Stimulated activated CD8-positive, alpha-beta memory T cell treated with anti-CD3 and anti-CD28 coated beads, Interleukin-15, amount 100 ng/mL, for 24 hours (primary cell): ENCODE data around the gene TRAF4.
"Not testable (repeated sequence)": the region's sequence is repeated elsewhere in the genome, so short reads cannot be mapped to it uniquely, and the experiment has no call there.

Experiments used
- DNase-seq: peaks from one replicate; pipeline ENCODE4 v3.0.0-alpha.2; 2020; ENCODE audit warnings: low read depth

Gene TRAF4

DNA sequence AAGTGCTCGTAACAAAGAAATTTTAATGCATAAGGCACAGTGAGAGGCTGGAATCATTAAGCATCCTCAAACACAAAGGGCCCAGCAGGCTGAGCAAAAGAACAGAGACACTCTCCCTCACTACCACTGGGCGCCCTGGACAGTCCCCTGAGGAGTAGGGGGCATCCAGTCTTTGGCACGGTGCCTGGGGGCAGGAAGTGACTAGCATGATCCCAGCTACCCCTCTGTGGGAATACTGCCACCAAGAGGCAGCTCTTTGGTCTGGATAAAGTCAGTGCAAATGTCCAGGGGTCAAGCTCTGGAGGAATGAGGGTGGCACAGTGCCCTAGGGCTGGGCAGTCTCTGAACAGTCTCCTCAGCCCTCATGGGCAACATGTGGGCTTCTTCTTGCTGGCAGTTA lies 29.5 kb upstream of the TRAF4 start:
- DNase-seq: no peak

DNA sequence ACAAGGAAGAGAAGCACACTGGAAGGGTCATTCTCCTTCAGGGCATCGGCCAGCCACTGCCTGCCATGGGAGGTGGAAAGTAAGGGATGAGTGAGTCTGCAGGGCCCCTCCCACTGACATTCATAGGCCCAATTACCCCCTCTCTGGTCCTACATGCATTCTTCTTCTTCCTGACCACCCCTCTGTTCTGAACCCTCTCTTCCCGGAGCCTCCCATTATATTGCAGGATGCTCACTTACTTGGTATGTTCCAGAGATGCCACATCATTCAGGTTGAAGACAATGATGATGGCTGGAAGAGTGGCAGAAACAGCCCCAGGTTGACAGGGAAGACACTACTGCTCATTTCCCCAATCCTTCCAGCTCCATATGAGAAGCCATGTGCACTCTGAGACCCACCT lies 28.6 kb upstream of the TRAF4 start:
- DNase-seq: no peak

DNA sequence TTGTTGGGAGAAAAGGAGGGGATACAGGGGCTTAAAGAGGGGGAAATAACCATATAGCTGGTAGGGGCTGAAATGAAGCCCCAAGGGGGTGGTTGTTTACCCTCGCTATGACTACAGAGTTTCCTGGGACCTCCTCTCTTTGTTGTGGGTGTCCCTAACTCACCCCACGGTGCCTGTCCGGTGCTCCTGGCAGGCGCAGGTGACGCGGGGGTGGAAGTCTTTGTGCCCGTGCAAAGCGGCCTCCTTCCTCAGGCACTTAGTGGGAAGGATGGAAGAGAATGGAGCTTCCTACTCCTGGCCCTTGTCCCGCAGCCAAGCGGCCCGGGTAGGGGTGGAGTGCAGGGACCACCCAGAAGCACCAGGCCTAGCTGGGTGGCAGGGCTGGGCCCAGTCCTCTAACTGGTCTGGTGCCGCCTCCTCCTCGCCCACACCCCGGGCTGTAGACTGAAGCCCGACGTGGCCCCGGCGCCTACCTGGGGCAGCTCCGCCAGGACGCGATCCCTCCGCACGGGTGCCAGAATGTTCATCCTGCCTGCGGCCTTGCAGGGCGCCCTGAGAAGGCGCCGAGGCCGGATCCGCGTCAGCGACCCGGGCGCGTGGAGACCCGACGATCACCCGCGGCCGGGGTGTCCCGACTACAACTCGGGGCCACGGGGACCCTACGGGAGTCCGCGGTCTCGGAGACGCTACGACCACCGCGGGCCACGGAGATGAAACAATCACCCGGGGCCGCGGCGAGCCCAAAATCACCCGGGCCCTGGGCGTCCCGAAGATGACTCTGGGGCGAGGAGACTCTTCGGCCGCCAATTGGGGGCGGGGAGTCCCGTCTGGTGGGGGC lies 26.9 kb upstream of the TRAF4 start:
- no peak for DNase-seq

DNA sequence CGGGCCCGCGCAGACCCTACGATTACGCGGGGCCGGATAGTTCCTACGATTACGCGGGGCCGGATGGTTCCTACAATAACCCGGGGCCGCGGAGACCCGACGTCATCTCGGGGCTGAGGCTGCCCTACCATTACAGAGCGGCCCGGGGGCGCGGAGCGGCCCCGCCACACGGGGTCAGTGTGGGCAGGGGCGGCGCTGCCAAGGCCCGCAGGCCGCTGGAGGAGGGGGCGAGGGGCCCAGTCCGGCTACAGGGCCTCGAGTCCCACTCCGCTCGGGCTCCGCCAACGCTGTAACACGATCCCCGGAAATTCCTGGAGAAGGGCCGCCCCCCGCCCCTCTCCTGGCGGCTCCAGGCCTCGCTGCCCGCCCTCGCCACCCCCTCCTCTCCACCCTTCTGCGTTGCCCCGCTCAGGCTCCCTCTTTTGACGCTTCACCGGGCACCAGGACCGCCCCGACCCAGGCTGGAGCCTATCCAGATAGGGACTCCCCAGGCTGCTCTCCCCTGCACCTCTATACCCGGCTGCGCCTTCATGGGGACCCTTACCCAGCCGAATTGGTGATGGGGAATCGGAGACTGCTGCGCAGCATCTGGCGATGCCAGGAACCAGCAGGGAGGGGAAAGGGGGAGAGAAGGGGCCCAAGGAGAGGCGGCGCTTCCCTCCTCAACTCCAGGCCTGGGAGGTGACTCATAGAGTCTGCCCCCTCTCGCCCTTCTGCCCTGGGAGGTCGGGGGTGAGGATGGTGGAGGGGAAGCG lies 26.1 kb upstream of the TRAF4 start, which contains the start of gene RAB34:
Gene RAB34 (minus strand): TSS at position 291 of the 755 bp plus-strand sequence. CDS start 602 bp downstream, outside the sequence.
- no peak for DNase-seq

DNA sequence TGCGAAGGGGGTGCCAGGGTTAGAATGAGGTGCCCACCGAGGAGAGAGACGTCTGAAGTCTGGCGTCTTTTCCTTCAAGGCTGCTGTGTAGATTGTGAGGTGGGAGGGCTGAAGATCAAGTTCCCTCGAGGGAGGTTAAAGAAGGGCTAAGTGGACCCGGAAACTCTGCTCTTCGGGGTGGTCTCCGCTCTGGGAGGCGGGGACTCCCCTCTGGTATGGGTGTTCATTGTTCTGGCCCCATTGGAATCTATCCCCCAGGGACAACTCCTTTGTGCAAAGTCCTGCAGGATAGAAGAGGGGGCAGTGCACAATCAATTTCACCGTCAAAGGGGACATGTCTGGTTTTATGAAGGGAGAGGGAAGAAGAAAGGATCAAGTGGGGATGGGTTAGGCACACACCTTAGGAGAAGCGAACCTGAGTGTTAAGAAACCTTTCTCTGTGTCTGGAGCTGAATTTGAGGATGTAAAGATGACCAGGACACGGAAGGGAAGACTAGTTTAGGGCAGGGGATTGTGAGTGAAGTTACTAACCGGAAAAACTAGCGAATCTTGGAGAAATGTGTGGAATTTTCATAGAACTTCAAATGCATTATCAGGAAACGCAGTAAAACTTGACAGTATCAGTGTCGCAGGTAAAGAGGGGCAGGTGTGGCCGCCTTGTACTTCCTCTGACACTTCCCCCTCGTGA lies 25.3 kb upstream of the TRAF4 start:
- no peak for DNase-seq

DNA sequence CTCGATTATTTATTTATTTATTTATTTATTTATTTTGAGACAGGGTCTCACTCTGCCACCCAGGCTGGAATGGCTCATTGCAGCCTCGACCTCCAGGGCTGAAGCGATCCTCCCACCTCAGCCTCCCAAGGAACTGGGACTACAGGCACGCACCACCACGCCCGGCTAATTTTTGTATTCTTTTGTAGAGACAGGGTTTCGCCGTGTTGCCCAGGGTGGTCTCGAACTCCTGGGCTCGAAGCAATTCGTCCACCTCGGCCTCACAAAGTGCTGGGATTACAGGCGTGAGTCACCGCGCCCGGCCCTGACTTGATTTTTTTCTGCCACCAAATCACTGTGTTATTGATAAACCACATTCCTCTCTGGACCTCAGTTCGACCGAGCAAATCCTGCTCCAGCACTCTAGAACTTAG lies 24.8 kb upstream of the TRAF4 start:
- no peak for DNase-seq

DNA sequence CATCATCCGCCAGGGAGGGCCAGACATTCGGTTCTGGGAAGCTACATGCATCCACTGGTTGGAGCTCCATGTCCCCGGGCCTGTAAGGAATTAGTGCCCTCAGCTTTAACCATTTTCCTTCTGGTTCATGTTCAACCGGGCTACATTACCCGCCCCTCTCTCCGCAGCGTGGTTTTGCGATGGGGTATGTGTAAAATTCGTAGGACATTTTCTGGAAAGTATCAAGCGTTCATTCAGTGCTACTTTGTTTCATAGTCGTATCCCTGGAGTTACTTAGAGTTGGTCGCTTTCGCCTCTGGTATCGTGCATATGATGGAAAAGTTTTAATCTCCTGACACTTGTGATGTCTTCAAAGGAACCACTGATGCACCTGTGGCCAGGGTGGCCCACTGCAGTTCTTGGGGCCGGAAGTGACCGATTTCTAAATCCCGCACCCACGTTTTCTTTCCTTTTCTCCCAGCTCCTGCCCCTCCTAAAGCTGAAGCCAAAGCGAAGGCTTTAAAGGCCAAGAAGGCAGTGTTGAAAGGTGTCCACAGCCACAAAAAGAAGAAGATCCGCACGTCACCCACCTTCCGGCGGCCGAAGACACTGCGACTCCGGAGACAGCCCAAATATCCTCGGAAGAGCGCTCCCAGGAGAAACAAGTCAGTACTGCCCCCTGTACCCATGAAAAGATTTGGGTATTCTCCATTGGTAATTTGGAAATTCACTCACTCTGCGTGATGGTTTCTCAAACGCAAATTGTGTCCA lies 23.4 kb upstream of the TRAF4 start:
- no peak for DNase-seq

DNA sequence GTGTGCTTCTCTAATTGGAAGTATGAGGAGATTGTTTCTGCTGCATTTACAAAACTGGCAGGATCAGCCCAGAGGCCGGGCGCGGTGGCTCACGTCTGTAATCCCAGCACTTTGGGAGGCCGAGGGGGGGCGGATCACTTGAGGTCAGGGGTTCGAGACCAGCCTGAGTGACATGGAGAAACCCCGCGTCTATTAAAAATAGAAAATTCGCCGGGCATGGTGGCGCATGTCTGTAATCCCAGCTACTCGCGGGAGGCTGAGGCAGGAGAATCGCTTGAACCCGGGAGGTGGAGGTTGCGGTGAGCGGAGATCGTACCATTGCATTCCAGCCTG lies 22.8 kb upstream of the TRAF4 start:
- DNase-seq: not testable (repeated sequence)

DNA sequence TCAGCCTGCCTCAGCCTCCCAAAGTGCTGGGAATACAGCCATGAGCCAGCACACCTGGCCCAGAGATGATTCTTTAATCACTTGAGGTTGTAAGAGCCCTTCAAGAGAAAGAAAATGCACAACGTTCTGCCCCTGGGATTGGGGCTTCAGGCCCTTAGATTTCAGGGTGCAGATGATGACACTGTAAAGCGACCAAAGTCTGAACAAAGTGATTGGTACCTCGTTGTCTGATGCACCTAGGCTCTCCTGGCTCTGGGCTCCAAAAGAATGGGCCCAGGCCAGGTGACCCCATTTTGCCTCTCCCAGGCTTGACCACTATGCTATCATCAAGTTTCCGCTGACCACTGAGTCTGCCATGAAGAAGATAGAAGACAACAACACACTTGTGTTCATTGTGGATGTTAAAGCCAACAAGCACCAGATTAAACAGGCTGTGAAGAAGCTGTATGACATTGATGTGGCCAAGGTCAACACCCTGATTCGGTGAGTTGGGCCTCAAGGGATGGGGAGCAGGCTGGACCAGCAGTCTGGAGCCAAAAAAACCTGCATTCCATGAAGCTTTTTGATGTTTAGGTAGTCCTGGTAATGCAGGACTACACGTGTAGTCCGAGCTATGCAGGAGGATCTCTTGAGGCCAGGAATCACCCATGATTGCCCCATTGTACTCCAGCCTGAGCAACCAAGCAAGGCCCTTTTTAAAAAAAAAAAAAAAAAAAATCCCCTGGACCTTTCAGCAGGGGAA lies 21.2 kb upstream of the TRAF4 start:
- DNase-seq: no peak

DNA sequence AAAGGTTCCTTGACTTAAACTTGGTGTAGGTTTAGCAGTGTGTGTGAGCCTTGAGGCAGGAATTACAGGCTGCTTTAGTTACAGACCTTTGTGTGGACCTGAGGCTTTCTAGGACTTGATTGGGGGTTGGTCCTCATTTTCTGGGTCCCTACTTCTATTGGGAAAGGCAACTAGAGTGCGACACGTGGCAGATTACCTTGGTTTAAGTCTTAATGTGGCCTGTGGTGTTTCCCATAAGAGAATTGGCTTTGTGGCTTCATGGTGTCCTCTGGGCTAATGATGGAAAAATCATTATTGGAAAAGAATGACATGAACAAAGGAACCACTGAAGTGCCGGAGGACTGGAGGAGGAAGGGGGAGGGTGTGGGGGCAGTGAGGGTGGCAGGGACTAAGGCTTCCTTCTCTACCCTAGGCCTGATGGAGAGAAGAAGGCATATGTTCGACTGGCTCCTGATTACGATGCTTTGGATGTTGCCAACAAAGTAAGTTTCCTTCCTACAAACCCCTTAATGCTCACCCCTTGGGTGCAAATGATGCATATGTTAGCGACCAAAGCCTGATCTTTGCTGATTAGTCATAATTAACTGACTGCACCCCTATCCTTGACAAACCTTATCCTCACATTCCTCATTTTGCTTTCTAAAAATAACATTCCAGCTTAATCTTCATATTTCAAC lies 20.5 kb upstream of the TRAF4 start:
- DNase-seq: no peak

DNA sequence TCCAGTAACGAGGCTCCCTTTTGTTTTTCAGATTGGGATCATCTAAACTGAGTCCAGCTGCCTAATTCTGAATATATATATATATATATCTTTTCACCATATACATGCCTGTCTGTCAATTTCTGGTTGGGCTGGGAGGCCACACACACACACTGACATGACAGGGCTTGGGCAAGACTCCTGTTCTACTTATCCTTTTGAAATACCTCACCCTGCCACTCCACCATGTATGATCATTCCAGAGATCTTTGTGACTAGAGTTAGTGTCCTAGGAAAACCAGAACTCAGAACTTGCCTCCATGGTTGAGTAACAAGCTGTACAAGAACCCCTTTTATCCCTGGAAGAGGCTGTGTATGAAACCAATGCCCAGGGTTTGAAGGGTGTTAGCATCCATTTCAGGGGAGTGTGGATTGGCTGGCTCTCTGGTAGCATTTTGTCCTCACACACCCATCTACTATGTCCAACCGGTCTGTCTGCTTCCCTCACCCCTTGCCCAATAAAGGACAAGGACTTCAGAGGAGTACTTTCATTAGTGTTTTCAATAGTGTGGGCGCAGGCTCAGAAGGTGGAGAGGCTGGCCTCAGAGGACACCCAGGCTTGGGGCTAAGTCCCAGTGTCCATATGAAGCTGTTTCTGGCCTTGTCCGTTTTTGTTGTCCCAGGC lies 19.8 kb upstream of the TRAF4 start:
- not testable (repeated sequence) for DNase-seq

DNA sequence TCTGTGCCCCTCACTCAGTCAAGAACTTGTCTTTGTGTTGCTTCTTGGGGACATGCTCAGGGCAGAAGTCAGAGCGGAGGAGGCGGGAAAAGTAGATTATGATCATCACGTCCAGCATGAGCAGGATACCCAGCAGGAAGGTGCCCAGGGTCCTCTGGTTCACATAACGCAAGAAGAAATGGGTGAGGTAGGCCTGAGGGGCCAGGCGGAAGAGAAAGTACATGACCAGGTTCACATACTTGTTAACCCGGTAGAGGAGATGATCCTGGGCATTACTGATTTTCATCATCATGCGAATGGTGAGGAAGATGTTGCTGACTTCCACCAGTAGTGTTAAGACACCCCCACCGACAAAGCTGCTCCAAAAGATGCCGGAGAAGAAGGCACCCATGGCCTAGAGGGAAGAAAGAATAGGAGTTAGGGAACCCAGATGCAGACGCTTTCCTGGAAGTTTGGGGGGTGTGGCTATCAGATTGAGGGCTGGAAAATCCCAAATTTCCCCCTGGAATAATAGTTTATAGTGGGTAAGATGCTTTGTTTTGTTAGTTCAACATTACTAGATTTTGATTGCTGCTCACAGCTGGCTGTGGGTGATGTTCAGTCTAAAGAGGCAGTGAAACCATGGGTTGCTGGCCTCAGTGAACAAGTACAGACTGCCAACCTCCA lies 19.2 kb upstream of the TRAF4 start:
- no peak for DNase-seq

DNA sequence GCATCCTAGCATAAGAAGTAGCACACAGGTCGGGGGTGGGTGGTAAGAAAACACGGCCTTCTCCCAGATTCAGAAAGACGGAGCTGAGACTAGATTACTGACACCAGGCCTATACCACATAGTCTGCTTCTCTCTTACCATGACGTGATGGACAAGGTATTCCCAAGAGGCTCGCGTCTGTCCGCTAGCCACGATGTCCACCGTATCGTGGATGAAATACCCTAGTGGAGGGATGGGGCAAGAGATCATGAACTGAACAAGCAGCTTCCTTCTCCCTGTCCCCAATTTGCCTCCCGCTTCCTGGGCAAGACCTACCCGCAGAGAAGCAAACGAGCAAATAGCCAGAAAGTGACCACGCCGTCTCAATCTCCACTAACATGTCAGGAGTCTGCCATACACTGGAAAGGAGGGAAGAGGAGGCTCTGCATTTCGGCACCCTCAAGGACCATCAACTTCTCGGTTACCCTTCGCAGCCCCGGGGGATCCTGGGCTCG lies 18.6 kb upstream of the TRAF4 start:
- DNase-seq: no peak

DNA sequence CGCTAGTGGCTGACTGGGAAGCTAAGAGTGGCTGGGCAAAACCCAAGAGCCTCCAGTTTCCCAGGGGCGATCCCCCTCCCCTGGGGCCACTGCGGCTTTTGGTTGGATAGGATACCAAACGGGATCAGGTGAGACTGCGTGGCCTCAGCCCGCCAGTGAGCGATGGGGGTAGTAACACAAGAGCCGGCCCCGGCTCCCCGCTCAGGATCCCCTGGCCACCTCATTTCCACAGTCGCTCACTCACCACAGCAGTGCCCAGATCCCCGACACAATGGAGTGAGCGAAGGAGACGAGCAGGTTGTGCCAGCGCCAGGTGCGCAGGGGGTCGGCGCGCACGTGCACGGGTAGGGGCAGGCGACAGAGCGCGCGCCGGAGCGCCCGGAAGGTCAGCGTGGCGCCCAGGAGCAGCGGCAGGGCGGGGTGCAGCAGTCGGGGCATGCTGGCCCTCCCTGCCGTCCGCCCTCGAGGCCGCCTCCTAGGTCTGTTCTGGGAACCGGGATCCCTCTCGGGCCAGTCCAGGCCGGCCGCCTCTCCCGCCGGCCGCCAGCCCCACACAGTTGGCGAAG lies 18.1 kb upstream of the TRAF4 start:
- DNase-seq: no peak

DNA sequence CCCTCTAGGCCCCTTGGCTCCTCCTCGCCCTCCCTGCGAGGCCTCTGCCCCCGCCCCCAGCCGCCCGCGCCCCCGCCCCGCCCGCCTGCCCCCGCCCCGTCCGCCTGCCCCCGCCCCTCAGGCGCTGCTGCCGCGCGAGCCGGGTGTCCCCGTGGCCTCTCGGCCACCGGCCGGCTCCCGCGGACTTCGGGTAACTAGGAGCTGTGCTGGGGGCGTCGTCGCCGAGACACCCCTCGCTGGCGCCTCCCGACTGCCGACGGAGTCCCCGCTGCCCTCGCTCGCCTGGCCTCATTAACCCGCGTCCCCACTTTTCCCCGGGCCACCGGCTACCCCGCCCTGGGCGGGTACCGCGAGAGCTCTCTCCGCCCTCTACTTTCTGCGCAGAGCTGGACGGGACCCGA lies 17.6 kb upstream of the TRAF4 start, which contains the start of gene TLCD1:
Gene TLCD1 (minus strand): TSS at position 8 of the 401 bp plus-strand sequence. CDS start 136 bp downstream, outside the sequence.
- no peak for DNase-seq

DNA sequence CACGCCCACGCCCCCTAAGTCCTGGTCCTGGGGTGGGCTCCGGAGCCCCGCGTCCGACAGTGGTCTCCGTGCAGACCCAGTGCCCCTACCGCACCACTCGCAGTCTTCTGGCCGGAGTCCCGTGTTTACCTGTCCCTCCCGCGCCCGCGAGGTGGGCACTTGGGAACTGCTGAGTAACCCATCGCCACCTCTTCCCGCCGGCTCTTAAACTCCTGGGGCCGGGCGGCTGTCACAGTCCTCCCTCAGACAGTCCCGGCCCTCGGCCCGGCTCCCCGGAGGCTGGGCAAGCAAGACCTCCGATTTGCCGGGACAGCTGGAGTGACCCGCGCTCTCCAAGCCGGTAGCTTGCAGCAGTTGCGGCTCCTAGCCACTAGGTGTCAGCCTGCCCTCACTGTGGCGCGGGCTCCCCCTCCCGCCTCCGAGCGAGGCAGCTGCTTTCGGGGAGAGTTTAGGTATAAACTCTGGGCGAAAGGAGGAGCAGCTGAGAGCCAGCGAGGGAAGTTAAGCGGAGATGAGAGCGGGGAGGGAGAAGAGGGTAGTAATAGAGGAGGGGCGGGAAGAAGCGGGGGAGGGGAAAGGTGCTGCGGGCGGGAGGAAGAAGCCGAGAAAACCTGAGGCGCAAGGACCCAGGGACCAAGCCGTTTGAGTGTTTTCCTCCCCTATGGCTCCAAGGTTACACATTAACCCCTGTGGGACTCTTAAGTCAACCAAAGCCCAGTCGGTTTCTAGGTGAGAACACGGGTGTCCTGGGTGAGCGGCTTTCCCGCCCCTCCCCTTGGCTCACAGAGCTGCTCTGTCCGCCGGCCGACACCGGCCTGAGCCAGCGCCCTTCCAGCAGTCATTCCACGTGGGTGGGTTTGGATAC lies 17.0 kb upstream of the TRAF4 start:
- DNase-seq: peak; percentile 68

DNA sequence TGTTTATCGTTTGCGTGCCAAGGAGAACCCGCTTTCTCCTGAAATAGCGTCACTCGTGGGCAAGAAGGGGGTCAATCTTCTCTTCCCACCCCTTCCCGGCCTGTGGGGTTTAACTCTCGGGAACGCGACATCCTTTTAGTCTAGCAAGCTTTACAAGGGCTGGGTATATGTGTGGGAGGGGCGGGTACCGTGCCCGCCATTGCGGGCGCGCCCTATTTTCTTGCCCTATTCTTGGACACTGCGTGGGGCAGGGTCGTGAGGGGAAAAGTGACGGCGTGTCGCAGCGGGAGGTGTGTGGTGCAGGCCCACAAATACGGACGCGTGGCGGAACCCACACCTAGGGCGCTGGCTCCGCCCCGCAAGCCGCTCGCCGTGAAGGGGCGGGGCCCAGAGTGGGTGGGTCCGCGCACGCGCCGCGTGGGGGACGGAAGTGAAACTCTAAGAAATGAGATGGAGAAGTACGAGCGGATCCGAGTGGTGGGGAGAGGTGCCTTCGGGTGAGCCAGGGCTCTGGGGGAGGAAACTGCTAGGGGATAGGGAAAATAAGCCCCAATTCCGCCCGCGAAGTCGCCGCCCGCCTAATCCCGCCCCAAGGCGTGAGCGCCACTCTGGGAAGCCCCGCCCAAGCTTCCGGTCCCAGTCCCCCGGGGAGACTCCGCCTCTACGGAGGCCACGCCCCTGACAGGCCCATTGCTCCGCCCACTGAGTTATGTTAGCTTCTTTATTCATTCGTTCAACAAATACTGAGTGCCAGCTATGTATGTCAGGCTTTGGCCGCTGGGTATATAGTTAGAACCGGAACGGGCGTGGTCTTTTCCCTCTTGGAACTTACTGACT lies 15.2 kb upstream of the TRAF4 start, which contains the start of gene NEK8:
Gene NEK8 (plus strand): TSS at position 425 of the 837 bp plus-strand sequence. CDS start 26 bp downstream, at position 451.
- DNase-seq: peak; percentile 96
